MG63 (cell line): ENCODE measurements around the gene FMN1. TPM values are rescaled to one million over a fixed set of nuclear protein-coding genes. Genes with fewer than 3 reads are reported as not detected.

Experiments
- DNase-seq: peaks from one replicate; pipeline ENCODE4 v3.0.0-alpha.2; 2020
- H3K27me3 ChIP-seq: fragments of 250-450 bp; sonication (Bioruptor Pico); 2 replicates; pipeline ENCODE4 v1.5.1; 2020; ENCODE audit warnings: mild to moderate bottlenecking, moderate library complexity
- H3K36me3 ChIP-seq: fragments of 250-450 bp; sonication (Bioruptor Pico); 2 replicates; pipeline ENCODE4 v1.5.1; 2020; ENCODE audit warnings: mild to moderate bottlenecking, moderate library complexity
- H3K4me3 ChIP-seq: fragments of 250-450 bp; sonication (Bioruptor Pico); 2 replicates; pipeline ENCODE4 v1.5.1; 2020; ENCODE audit warnings: mild to moderate bottlenecking, moderate library complexity
- H3K9me3 ChIP-seq: fragments of 250-450 bp; sonication (Bioruptor Pico); 2 replicates; pipeline ENCODE4 v1.5.1; 2020; ENCODE audit warnings: mild to moderate bottlenecking, moderate library complexity
- total RNA-seq: library from RNA; depleted of rRNA; stranded (reverse); fragments of >200 nt; shearing (Covaris generic); gene quantifications from 2 replicates; pipeline ENCODE4 v1.2.3, GENCODE V29; 2014; ENCODE audit warnings: low replicate concordance

The FMN1 gene
- total RNA-seq, 1 experiment from 2014 or later: 9.0 TPM

DNA sequence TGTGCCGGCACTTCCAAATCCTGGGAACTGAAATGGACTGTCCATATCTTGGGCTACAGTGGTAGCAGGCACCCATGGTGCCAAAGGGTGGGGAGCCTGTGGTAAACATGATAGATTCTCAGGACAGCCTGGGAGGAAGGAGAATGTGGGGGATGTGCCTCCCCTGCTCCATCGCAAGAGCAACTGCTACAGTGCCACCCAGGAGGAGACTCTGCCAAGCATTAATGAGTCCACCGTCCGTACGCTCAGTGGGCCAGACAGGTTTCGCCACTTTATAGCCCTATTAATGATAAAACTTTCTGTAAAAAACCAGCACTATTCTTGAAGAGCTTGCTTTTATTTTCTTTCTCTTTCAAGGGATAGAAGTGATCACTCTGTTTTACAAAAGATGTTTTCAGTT, 75.2 kb downstream of the FMN1 start:
- no peaks in the 10 kb centered on the region for H3K9me3 ChIP-seq
- no peak overlapping the region for H3K4me3 ChIP-seq
- DNase-seq: no peak
- H3K27me3 ChIP-seq: no peaks in the 10 kb centered on the region
- no peaks in the 10 kb centered on the region for H3K36me3 ChIP-seq

GRCh38 chr15:33116198-33116597, 78.3 kb downstream of the FMN1 start:
- Histone ChIP-seq H3K4me3 (no peak overlapping the region), H3K36me3 (no peaks in the 10 kb centered on the region), H3K9me3 (no peaks in the 10 kb centered on the region), H3K27me3 (no peaks in the 10 kb centered on the region)
- no peak for DNase-seq

GRCh38 chr15:33115191-33115861, 79.2 kb downstream of the FMN1 start:
- DNase-seq: no peak
- H3K27me3 ChIP-seq: no peaks in the 10 kb centered on the region
- H3K36me3 ChIP-seq: no peaks in the 10 kb centered on the region
- H3K4me3 ChIP-seq: no peak overlapping the region
- H3K9me3 ChIP-seq: no peaks in the 10 kb centered on the region

- Histone ChIP-seq H3K4me3 (no peak overlapping the region), H3K36me3 (no peaks in the 10 kb centered on the region), H3K9me3 (no peaks in the 10 kb centered on the region), H3K27me3 (no peaks in the 10 kb centered on the region)
- no peak for DNase-seq
Observed at GRCh38 chr15:33114374-33114717, 80.2 kb downstream of the FMN1 start.

DNA sequence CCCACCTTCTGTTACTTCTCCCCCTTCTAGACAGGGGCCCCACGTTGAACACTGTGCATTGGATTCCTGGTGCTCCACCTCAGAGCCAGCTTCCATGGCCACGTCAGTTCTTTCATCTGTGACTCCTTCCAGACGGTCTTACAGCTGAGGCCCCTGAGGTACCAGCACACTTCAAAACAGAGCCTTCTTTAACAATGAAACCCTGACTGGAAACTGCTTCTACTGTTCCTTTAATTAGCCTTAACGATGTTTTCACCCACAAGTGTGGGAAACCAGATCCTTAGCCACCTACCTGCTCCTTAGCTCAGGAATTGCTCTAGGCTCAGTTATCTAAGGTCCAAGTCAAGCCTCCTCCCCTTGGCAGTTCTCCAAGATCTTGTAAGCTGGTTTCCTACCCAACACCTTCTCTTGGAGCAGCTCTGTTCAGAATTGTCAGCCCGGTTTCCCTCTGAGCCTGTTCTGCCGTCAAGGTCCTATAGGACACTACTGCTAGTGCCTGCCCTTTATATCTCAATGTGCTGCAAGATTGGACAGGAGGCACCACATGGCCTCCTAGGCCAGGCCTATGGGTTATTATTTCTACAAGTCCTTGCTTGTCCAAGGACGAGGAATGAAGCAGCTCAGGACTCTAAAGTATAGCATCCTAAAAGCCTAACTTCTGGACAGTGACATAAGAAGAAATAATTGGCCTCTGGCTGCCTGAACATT, 80.7 kb downstream of the FMN1 start:
- no peaks in the 10 kb centered on the region for H3K36me3 ChIP-seq
- H3K4me3 ChIP-seq: no peak overlapping the region
- H3K27me3 ChIP-seq: no peaks in the 10 kb centered on the region
- no peak for DNase-seq
- no peaks in the 10 kb centered on the region for H3K9me3 ChIP-seq

DNA sequence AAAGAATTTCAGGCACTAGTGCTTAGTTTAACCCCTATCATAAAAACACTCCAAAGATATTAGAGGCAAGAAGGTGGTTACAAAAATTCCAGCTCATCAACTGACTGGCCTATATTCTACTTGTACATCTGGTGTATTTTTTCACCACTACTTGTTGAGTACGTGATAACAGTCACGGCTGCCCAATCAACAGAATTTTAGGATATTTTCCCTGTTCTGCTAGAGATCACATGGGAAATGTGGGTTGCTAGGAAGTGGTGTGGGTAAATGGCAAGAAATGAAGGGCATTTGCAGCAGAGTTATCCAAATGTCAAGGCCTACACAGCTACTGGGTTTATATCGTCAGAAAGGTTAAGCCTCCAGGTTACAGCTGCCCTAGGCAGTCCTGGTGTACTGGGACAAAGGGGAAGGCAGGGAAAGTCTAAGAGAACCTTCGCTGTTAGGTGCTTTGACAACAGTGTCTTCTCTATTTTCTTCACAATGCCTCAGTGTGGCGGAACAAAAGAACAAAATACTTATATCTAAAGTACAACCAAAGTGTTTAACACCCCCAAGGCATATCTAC, 81.9 kb downstream of the FMN1 start:
- H3K9me3 ChIP-seq: no peaks in the 10 kb centered on the region
- no peak for DNase-seq
- no peaks in the 10 kb centered on the region for H3K36me3 ChIP-seq
- no peaks in the 10 kb centered on the region for H3K27me3 ChIP-seq
- no peak overlapping the region for H3K4me3 ChIP-seq

GRCh38 chr15:33111041-33111451, 83.5 kb downstream of the FMN1 start:
- no peaks in the 10 kb centered on the region for H3K36me3 ChIP-seq
- H3K27me3 ChIP-seq: no peaks in the 10 kb centered on the region
- no peaks in the 10 kb centered on the region for H3K9me3 ChIP-seq
- no peak overlapping the region for H3K4me3 ChIP-seq
- DNase-seq: no peak

DNA sequence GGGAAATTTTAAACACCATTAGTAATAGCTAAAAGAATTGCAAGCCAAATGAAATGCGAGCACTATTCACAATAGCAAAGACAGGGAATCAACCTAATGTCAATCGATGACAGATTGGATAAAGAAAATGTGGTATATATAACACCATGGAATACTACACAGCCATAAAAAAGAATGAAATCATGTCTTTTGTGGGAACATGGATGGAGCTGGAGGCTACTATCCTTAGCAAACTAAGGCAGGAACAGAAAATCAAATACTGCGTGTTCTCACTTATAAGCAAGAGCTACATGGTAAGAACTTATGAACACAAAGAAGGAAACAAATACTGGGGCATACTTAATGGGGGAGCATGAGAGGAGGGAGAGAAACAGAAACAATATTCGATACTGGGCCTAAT, 85.2 kb downstream of the FMN1 start:
- H3K27me3 ChIP-seq: no peaks in the 10 kb centered on the region
- H3K4me3 ChIP-seq: no peak overlapping the region
- H3K9me3 ChIP-seq: no peaks in the 10 kb centered on the region
- no peak for DNase-seq
- no peaks in the 10 kb centered on the region for H3K36me3 ChIP-seq

GRCh38 chr15:33108518-33108917, 86.0 kb downstream of the FMN1 start:
- H3K4me3 ChIP-seq: no peak overlapping the region
- no peaks in the 10 kb centered on the region for H3K36me3 ChIP-seq
- H3K9me3 ChIP-seq: no peaks in the 10 kb centered on the region
- no peaks in the 10 kb centered on the region for H3K27me3 ChIP-seq
- DNase-seq: no peak

- no peaks in the 10 kb centered on the region for H3K27me3 ChIP-seq
- no peak overlapping the region for H3K4me3 ChIP-seq
- H3K9me3 ChIP-seq: no peaks in the 10 kb centered on the region
- peak; percentile 91 for DNase-seq
- H3K36me3 ChIP-seq: no peaks in the 10 kb centered on the region
Observed at GRCh38 chr15:33107950-33108349, 86.6 kb downstream of the FMN1 start.

DNA sequence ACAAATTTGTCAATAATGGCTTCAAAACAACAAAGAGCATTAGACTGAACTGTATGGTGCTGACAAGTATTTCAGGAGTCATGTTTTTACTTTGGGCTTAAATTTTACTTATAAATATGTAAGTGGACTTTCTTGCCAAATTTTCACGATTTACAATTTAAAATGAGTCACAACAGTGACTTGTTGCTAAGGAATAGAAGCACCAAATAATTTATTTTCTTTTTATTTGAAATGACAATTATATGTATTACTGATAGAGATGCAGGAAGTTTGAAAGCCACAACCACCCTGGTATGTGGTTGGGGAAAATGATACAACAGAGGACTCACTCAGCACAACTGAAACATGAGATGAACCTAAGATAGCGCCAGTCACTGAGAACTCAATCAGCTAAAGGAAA, 90.3 kb downstream of the FMN1 start:
- Histone ChIP-seq H3K36me3 (no peaks in the 10 kb centered on the region), H3K9me3 (no peaks in the 10 kb centered on the region), H3K4me3 (no peak overlapping the region), H3K27me3 (no peaks in the 10 kb centered on the region)
- DNase-seq: peak; percentile 44

GRCh38 chr15:33101036-33101435, 93.5 kb downstream of the FMN1 start:
- no peaks in the 10 kb centered on the region for H3K9me3 ChIP-seq
- H3K4me3 ChIP-seq: no peak overlapping the region
- DNase-seq: no peak
- no peaks in the 10 kb centered on the region for H3K27me3 ChIP-seq
- H3K36me3 ChIP-seq: no peaks in the 10 kb centered on the region

DNA sequence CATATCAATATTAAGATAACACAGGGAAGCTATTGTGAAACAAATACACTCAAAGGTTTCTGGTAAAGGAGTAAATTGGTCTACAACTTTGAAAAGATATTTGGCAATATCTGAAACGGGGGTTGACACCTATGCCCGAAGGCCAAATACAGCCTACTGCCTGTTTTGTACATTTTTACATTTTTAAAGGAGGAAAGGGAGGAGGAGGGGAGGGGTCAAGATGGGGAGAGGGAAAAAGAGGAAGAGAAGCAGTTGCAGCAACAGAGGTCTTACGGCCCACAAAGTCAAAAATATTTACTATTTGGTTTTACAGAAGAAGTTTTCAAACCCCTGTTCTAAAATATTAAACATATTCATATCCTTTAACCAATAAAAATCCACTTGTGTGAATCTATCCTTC, 94.2 kb downstream of the FMN1 start:
- H3K4me3 ChIP-seq: no peak overlapping the region
- no peaks in the 10 kb centered on the region for H3K9me3 ChIP-seq
- no peaks in the 10 kb centered on the region for H3K27me3 ChIP-seq
- no peak for DNase-seq
- no peaks in the 10 kb centered on the region for H3K36me3 ChIP-seq

- Histone ChIP-seq H3K36me3 (no peaks in the 10 kb centered on the region), H3K27me3 (no peaks in the 10 kb centered on the region), H3K4me3 (no peak overlapping the region), H3K9me3 (no peaks in the 10 kb centered on the region)
- no peak for DNase-seq
Observed at GRCh38 chr15:33099739-33100138, 94.8 kb downstream of the FMN1 start.

GRCh38 chr15:33099213-33099612, 95.3 kb downstream of the FMN1 start:
- Histone ChIP-seq H3K4me3 (no peak overlapping the region), H3K36me3 (no peaks in the 10 kb centered on the region), H3K9me3 (no peaks in the 10 kb centered on the region), H3K27me3 (no peaks in the 10 kb centered on the region)
- DNase-seq: no peak

GRCh38 chr15:33098094-33099058, 96.1 kb downstream of the FMN1 start:
- no peaks in the 10 kb centered on the region for H3K36me3 ChIP-seq
- DNase-seq: peak; percentile 74
- no peaks in the 10 kb centered on the region for H3K9me3 ChIP-seq
- no peaks in the 10 kb centered on the region for H3K27me3 ChIP-seq
- no peak overlapping the region for H3K4me3 ChIP-seq

DNA sequence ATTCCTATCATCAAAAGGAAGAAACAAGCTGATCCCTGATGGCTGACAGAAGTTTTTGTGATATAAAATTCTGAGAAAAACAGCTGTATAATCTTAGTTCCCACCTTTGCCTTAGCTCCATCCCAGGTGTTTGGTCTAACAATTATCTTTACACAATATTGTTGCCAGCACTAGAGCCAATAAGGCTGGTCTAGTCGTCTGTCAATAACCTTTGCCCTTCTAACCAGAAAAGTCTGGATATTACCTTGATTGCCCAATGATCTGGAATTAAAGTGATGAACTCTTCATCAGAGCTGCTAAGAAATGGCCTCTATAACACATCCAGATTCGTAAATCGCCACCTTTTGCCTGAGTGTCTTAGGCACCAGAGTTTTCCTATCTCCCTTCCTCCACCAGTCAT, 98.4 kb downstream of the FMN1 start:
- Histone ChIP-seq H3K4me3 (no peak overlapping the region), H3K9me3 (no peaks in the 10 kb centered on the region), H3K27me3 (no peaks in the 10 kb centered on the region), H3K36me3 (no peaks in the 10 kb centered on the region)
- DNase-seq: no peak
